D721Med (cell line): ENCODE measurements around the gene TLR8.
A peak's percentile ranks its signal among the peaks of the same experiment; 100 is the strongest.

Source experiments
- DNase-seq: peaks from one replicate; pipeline ENCODE4 v3.0.0; 2011; ENCODE audit warnings: low spot score; ENCODE audit not compliant: insufficient read length
- FAIRE-seq: peaks from 2 replicates; lab custom pipeline; 2011; peaks lifted over from hg19 to GRCh38; lab: Jason Lieb, UNC
- TF ChIP-seq, protein P1 (sequence below): IDR thresholded peaks from 2 replicates; pipeline ENCODE4 v1.5.1; 2012; ENCODE audit warnings: mild to moderate bottlenecking, control low read depth; ENCODE audit not compliant: insufficient read depth; ENCODE audit errors: missing control alignments

TLR8 gene

DNA sequence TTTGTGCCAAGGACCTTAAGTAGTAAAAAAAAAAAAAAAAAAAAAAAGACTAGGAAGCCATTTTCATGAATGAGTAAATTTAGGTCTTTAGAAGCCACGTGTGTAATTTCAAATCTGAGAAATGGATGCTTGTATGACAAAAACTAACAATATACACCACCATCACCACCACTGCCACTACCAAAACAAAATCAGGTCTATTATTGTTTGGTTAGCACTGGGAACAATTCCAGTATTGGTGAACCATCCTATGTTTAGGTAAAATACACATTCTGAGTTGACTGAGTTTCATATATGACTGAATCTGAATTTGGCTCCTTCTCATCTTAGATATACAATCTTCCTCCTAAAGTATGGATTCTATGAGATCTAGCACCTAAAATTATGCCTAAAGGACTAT lies 59.7 kb downstream of the TLR8 start:
- TF ChIP-seq, protein P1, sequence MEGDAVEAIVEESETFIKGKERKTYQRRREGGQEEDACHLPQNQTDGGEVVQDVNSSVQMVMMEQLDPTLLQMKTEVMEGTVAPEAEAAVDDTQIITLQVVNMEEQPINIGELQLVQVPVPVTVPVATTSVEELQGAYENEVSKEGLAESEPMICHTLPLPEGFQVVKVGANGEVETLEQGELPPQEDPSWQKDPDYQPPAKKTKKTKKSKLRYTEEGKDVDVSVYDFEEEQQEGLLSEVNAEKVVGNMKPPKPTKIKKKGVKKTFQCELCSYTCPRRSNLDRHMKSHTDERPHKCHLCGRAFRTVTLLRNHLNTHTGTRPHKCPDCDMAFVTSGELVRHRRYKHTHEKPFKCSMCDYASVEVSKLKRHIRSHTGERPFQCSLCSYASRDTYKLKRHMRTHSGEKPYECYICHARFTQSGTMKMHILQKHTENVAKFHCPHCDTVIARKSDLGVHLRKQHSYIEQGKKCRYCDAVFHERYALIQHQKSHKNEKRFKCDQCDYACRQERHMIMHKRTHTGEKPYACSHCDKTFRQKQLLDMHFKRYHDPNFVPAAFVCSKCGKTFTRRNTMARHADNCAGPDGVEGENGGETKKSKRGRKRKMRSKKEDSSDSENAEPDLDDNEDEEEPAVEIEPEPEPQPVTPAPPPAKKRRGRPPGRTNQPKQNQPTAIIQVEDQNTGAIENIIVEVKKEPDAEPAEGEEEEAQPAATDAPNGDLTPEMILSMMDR = no peak
- DNase-seq (no peak), FAIRE-seq (no peak)

DNA sequence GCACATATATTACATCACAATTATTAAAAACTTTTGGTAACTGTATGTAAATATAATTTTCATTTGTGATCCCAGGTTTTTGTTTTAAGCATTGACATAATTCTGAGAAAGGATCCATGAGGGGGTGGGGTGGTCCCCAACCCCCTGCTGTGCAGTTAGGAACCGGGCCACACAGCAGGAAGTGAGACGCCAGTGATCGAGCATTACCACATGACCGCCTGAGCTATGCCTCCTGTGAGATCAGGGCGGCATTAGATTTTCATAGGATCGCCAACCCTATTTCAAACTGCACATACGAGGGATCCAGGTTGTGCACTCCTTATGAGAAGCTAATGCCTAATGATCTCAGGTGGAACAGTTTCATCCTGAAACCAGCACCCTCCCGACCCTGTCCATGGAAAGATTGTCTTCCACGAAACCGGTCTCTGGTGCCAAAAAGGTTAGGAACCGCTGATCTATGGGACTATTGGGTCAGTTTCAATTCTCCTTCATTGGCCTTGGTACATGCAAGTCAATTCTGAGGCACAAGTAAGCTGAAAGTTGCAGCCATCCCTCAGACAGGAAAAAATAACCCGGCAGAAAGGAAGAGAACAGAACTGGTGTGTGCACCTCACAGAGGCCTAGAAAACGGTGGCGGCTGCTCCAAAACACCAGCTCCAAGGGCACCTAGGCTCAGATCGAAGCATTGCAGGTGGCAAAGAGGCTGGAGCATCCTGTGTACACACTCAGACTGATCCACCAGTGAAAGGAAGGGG lies 61.5 kb downstream of the TLR8 start:
- no peak for FAIRE-seq

DNA sequence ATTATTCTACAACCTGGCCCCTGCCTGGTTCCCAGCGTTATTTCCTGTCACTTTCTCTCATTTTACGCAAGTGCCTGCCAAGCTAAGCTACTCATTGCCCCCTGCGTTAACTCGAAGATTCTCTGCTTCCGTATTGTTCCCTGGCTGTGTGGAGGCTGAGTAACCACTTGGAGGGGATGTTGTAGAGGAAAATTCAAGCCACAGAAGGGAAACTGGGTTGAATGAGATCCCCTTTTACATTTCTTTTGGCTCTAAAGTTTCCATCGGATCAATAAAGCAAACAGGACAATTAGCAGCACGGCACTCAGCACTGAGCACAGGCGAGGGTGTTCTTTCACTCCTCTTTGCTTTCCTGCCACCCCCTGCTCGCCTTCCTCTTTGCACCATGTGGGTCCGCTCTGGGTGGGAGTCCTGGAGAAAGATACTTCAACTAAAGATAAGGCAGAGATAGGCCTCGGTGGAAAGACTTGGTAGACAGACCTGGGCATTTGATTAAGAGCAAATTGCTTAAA lies 64.3 kb downstream of the TLR8 start:
- TF ChIP-seq, protein P1 = peak; percentile 18
- FAIRE-seq = no peak
- DNase-seq = no peak

More for the DNA sequence above, 61.5 kb downstream of the TLR8 start:
- no peak for DNase-seq
- TF ChIP-seq, protein P1 = no peak

DNA sequence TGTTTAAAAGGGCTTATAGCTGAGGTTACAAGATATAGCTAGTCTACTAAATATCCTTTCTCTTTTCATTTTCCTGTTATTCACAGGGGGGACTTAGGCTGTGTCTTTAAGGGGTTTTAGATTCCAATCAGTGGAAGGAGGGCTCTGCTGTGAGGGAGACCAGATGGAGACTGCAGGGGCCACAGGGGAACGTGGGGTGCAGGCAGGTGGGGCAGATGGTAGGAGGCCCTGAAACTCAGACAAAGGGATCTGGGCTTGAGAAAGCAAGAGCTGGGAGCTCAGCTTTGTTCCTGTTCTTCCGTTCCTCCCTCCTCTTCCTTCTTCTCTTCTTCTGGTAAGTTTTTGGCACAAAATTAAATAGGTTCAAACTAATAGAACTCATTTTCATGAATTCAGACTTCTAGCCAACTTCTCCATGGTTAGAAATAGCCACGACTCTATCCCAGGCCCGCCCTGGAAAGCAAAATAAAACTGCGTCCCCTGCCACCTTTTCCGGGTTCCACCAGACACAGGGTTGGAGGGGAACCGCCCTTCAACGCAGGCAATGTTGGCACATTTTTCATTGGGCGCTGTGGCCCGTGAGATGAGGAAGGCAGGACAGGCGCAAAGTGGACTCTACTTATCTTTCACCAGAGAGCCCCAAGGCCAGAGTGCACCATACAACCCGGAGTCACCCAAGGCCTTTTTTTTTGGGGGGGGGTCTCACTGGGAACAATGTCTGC lies 65.0 kb downstream of the TLR8 start:
- FAIRE-seq (no peak), DNase-seq (no peak)
- TF ChIP-seq, protein P1 = no peak

DNA sequence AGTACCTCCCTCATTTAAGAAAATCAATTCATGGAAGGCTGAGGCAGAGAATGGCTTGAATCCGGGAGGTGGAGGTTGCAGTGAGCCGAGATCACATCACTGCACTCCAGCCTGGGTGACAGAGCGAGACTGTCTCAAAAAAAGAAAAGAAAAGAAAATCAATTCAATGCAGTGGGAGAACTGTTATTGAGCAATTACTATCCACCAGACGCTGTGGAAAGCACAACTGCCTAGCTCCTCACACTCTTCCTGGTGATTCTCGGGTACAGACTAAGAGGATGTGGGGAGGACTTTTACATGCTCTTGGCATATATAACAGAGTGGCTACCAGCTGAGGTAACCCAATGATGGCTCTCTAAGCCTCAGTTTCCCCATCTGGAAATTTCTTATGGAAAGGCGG lies 65.8 kb downstream of the TLR8 start:
- DNase-seq (no peak), FAIRE-seq (no peak)
- TF ChIP-seq, protein P1 = no peak
